Tibial nerve (tissue), 4 donors: ENCODE measurements around the gene CRABP2.

ENCODE experiments used
- EP300 ChIP-seq, 2 donors: sonication (generic); formaldehyde crosslinking; IDR thresholded peaks; one replicate each; pipeline ENCODE4 v1.6.1; 2017; ENCODE audit warnings: antibody characterized with exemption in 2 of 2, mild to moderate bottlenecking in 1 of 2
- POLR2A ChIP-seq, 2 donors: fragments of 450-650 bp; IDR thresholded peaks; one replicate each; pipeline ENCODE4 v1.6.1; 2017; ENCODE audit warnings: antibody characterized with exemption in 2 of 2, mild to moderate bottlenecking in 2 of 2, moderate library complexity in 2 of 2
- TF ChIP-seq, protein P1 (sequence below), 5 experiments: fragments of 200-600 bp in 3 of 5; fragments of 450-650 bp in 2 of 5; sonication (generic) in 3 of 5; IDR thresholded peaks; one replicate each; pipeline ENCODE4 v1.5.1; 2016 to 2019; ENCODE audit warnings: antibody characterized with exemption in 5 of 5, mild to moderate bottlenecking in 3 of 5, moderate library complexity in 2 of 5

DNA sequence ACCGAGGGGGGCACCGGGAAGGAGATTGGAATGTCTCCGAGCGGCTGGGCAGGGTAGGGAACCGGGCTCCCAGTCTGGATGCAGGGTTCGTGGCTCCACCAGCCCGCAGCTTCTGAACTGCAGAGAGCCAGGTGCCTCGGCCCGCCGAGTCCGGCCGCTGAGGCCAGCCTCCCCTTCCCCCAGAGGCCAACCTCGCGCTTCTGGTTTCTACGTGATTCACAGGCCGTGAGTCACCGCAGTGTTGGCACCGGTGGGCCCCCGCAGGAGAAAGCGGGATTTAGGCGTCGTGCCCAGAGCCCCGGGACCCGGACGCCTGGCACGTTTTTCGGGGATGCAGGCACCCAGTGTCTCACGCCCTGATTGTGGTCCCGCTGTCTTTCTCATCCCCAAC is 458 bp downstream of the CRABP2 start:
- TF ChIP-seq, protein P1, sequence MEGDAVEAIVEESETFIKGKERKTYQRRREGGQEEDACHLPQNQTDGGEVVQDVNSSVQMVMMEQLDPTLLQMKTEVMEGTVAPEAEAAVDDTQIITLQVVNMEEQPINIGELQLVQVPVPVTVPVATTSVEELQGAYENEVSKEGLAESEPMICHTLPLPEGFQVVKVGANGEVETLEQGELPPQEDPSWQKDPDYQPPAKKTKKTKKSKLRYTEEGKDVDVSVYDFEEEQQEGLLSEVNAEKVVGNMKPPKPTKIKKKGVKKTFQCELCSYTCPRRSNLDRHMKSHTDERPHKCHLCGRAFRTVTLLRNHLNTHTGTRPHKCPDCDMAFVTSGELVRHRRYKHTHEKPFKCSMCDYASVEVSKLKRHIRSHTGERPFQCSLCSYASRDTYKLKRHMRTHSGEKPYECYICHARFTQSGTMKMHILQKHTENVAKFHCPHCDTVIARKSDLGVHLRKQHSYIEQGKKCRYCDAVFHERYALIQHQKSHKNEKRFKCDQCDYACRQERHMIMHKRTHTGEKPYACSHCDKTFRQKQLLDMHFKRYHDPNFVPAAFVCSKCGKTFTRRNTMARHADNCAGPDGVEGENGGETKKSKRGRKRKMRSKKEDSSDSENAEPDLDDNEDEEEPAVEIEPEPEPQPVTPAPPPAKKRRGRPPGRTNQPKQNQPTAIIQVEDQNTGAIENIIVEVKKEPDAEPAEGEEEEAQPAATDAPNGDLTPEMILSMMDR (IDR thresholded peaks at IDR 0.05) = no peak
- TF ChIP-seq EP300 (IDR thresholded peaks at IDR 0.05) (peak in 1 of 2 donors; percentile 44), POLR2A (IDR thresholded peaks at IDR 0.05) (no peak)
